ENCODE data around the gene CCDC148.

CCDC148 gene

DNA sequence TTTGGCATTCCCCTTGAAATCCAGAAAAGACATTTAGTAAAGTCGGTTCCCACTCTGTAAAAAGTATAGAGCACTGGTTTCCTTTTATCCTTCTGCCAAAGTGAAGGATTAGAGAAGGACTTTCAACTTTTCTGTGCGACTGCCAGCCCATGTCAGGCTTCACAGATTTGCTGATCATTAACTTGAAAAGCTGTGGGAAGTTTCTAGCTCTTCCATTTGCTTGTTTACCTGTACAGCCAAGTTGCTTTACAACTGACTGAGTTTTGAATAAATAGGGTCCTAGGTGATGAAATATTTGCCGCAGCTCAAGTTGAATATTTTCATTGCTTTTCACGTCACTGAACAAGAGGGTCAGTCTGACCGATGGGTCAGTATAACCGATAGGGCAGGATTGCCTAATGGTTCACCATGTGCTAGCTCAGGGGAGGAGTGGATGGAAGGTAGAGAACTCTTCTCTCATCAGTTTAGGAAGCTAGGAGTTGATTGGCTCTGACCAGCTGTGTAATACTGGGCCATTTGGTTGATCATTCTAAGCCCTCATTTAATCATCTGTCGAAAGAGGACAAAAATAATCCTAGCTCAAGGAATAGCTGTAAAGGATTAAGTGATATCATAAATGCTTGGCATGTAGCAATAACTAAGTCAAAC is 324.5 kb downstream of the CCDC148 start:
- no peak overlapping the region for H3K27ac ChIP-seq (replicated peaks)
- TF ChIP-seq, protein P1, sequence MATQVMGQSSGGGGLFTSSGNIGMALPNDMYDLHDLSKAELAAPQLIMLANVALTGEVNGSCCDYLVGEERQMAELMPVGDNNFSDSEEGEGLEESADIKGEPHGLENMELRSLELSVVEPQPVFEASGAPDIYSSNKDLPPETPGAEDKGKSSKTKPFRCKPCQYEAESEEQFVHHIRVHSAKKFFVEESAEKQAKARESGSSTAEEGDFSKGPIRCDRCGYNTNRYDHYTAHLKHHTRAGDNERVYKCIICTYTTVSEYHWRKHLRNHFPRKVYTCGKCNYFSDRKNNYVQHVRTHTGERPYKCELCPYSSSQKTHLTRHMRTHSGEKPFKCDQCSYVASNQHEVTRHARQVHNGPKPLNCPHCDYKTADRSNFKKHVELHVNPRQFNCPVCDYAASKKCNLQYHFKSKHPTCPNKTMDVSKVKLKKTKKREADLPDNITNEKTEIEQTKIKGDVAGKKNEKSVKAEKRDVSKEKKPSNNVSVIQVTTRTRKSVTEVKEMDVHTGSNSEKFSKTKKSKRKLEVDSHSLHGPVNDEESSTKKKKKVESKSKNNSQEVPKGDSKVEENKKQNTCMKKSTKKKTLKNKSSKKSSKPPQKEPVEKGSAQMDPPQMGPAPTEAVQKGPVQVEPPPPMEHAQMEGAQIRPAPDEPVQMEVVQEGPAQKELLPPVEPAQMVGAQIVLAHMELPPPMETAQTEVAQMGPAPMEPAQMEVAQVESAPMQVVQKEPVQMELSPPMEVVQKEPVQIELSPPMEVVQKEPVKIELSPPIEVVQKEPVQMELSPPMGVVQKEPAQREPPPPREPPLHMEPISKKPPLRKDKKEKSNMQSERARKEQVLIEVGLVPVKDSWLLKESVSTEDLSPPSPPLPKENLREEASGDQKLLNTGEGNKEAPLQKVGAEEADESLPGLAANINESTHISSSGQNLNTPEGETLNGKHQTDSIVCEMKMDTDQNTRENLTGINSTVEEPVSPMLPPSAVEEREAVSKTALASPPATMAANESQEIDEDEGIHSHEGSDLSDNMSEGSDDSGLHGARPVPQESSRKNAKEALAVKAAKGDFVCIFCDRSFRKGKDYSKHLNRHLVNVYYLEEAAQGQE (IDR thresholded peaks at IDR 0.05; ENCODE audit: insufficient replicate concordance, low read depth): no peak
- TF ChIP-seq GABPA (IDR thresholded peaks at IDR 0.05; ENCODE audit: low read depth): no peak
- TF ChIP-seq, protein P2, sequence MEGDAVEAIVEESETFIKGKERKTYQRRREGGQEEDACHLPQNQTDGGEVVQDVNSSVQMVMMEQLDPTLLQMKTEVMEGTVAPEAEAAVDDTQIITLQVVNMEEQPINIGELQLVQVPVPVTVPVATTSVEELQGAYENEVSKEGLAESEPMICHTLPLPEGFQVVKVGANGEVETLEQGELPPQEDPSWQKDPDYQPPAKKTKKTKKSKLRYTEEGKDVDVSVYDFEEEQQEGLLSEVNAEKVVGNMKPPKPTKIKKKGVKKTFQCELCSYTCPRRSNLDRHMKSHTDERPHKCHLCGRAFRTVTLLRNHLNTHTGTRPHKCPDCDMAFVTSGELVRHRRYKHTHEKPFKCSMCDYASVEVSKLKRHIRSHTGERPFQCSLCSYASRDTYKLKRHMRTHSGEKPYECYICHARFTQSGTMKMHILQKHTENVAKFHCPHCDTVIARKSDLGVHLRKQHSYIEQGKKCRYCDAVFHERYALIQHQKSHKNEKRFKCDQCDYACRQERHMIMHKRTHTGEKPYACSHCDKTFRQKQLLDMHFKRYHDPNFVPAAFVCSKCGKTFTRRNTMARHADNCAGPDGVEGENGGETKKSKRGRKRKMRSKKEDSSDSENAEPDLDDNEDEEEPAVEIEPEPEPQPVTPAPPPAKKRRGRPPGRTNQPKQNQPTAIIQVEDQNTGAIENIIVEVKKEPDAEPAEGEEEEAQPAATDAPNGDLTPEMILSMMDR (IDR thresholded peaks at IDR 0.05; ENCODE audit: insufficient read depth, low read length): no peak
- no peak for TF ChIP-seq POLR2AphosphoS5 (IDR thresholded peaks at IDR 0.05; ENCODE audit: low read depth)
- no peak for TF ChIP-seq SPI1 (IDR thresholded peaks at IDR 0.05; ENCODE audit: borderline replicate concordance, low read depth)

DNA sequence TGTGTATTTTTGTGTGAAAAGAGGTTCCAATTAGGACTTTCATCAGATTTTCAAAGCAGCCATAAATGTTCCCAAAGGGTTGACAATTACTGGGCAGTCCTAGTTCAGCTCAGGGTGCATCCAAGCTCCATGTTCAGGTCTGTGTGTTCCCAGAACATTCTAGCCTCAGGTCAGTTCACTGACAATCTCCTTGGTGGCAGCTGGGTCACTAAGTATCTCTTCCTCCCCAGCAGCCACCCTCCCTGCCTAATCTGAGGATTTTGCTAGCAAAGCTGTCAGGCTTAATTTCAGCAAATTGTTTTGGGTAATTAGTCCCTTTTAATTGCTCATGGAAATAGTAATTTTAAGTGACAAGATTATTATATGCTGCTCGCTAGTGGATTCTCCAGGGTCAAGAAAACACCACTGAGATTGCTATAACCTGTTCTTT is 325.1 kb downstream of the CCDC148 start:
- Histone ChIP-seq H3K4me3 (replicated peaks; ENCODE audit: insufficient read depth, low read length) (no peak overlapping the region), H3K27ac (replicated peaks) (no peak overlapping the region), H3K27me3 (ENCODE audit: insufficient read depth, poor library complexity, severe bottlenecking) (no peaks in the 10 kb centered on the region)
- TF ChIP-seq SPI1 (IDR thresholded peaks at IDR 0.05; ENCODE audit: borderline replicate concordance, low read depth) (no peak), GABPA (IDR thresholded peaks at IDR 0.05; ENCODE audit: low read depth) (no peak), POLR2AphosphoS5 (IDR thresholded peaks at IDR 0.05; ENCODE audit: low read depth) (no peak)
- TF ChIP-seq, protein P1 (IDR thresholded peaks at IDR 0.05; ENCODE audit: insufficient replicate concordance, low read depth): no peak
- TF ChIP-seq, protein P2 (IDR thresholded peaks at IDR 0.05; ENCODE audit: insufficient read depth, low read length): no peak
- no peak for DNase-seq (ENCODE audit: low read depth in 1 of 2, low spot score in 1 of 2)

More for the DNA sequence above, 324.5 kb downstream of the CCDC148 start:
- no peak for DNase-seq (ENCODE audit: low read depth in 1 of 2, low spot score in 1 of 2)
- no peak overlapping the region for H3K4me3 ChIP-seq (replicated peaks; ENCODE audit: insufficient read depth, low read length)
- no peaks in the 10 kb centered on the region for H3K27me3 ChIP-seq (ENCODE audit: insufficient read depth, poor library complexity, severe bottlenecking)

DNA sequence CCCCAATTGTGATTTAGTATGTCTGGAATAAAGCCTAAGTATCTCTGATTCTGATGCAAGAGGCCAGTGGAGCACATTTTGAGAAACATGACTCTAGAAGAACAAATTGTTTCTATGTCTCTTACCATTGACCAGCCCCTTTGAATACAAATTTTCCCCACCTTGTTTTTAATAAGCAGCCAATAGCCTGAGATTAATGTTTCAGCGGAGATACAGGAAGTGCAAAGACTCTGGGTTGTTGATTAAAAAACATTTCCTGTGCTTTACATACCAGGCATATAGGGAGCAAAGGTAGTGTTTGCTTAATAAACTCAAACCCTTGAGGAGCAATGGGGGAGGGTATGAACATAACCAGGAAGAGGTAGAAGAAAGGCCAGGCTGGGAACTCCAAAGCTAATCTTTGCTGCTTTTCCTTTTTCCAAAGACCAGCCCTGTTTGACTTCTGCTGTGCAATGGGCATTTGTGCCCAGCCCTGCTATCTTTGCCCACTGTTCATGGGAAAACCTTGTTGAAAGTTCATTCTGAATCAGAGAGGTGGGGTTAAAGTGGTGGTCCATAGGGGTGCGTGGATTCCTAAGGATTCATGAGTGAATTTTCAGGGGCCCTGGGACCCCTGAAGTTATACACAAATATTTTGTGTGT is 325.6 kb downstream of the CCDC148 start:
- no peak for DNase-seq (ENCODE audit: low read depth in 1 of 2, low spot score in 1 of 2)
- TF ChIP-seq POLR2AphosphoS5 (IDR thresholded peaks at IDR 0.05; ENCODE audit: low read depth) (no peak), GABPA (IDR thresholded peaks at IDR 0.05; ENCODE audit: low read depth) (no peak), SPI1 (IDR thresholded peaks at IDR 0.05; ENCODE audit: borderline replicate concordance, low read depth) (no peak)
- TF ChIP-seq, protein P1 (IDR thresholded peaks at IDR 0.05; ENCODE audit: insufficient replicate concordance, low read depth): no peak
- TF ChIP-seq, protein P2 (IDR thresholded peaks at IDR 0.05; ENCODE audit: insufficient read depth, low read length): no peak
- no peak overlapping the region for H3K27ac ChIP-seq (replicated peaks)

More for the DNA sequence above, 325.6 kb downstream of the CCDC148 start:
- H3K27me3 ChIP-seq (ENCODE audit: insufficient read depth, poor library complexity, severe bottlenecking): no peaks in the 10 kb centered on the region
- H3K4me3 ChIP-seq (replicated peaks; ENCODE audit: insufficient read depth, low read length): no peak overlapping the region

Data from HL-60 (cell line).